ENCODE data around the gene USP31. TPM values are rescaled to one million over a fixed set of nuclear protein-coding genes. Genes with fewer than 3 reads are reported as not detected.

USP31 gene
- total RNA-seq, 1 experiment from 2014 or later: 6.7 TPM

- H3K27ac ChIP-seq (ENCODE audit: low read length): no peak overlapping the region
- H4K20me1 ChIP-seq (ENCODE audit: low read length): no peaks in the 10 kb centered on the region
- ATAC-seq: no peak
- H3K79me2 ChIP-seq (ENCODE audit: low read length): no peaks in the 10 kb centered on the region
- no TSS peak for BruUV-seq (replicated peaks)
- H2AFZ ChIP-seq (ENCODE audit: low read length): no peak overlapping the region
- DNase-seq: peak; percentile 27
- no peaks in the 10 kb centered on the region for H3K9me3 ChIP-seq (ENCODE audit: low read length)
- H3K27me3 ChIP-seq (ENCODE audit: low read length): no peaks in the 10 kb centered on the region
- CTCF ChIA-PET: no interaction called here
- intact Hi-C loops (cut with micrococcal nuclease): no loop called here
- no peak overlapping the region for H3K4me3 ChIP-seq (ENCODE audit: low read length)
- H3K4me1 ChIP-seq (ENCODE audit: insufficient read depth, low read length): no peaks in the 10 kb centered on the region
- POLR2A ChIA-PET (ENCODE audit: unreplicated experiment): no interaction called here
- TF ChIP-seq CTCF (conservative IDR thresholded peaks at IDR 0.05; ENCODE audit: low read depth, low read length): no peak
- TF ChIP-seq EZH2 (IDR thresholded peaks at IDR 0.05; ENCODE audit: low read length, unreplicated experiment): no peak
- TF ChIP-seq EZH2phosphoT487 (IDR thresholded peaks at IDR 0.05; ENCODE audit: borderline replicate concordance, low read length): no peak
- H3F3A ChIP-seq (ENCODE audit: low read length, unreplicated experiment): no peaks in the 10 kb centered on the region
- H3K36me3 ChIP-seq (ENCODE audit: low read depth, low read length): no peaks in the 10 kb centered on the region
- H3K9ac ChIP-seq (ENCODE audit: low read length): no peak overlapping the region
- no peak overlapping the region for H3K4me2 ChIP-seq (ENCODE audit: low read length)
- no peaks in the 10 kb centered on the region for H3K9me2 ChIP-seq (replicated peaks; ENCODE audit: low read length)
Observed at GRCh38 chr16:23174622-23175021, 25.4 kb upstream of the USP31 start.

GRCh38 chr16:23172994-23173393 is 23.7 kb upstream of the USP31 start:
- no peak overlapping the region for H2AFZ ChIP-seq (ENCODE audit: low read length)
- DNase-seq: no peak
- TF ChIP-seq EZH2 (IDR thresholded peaks at IDR 0.05; ENCODE audit: low read length, unreplicated experiment) (no peak), CTCF (conservative IDR thresholded peaks at IDR 0.05; ENCODE audit: low read depth, low read length) (no peak), EZH2phosphoT487 (IDR thresholded peaks at IDR 0.05; ENCODE audit: borderline replicate concordance, low read length) (no peak)
- no peaks in the 10 kb centered on the region for H3K9me2 ChIP-seq (replicated peaks; ENCODE audit: low read length)
- H3K4me1 ChIP-seq (ENCODE audit: insufficient read depth, low read length): no peaks in the 10 kb centered on the region
- H4K20me1 ChIP-seq (ENCODE audit: low read length): no peaks in the 10 kb centered on the region
- no peak overlapping the region for H3K27ac ChIP-seq (ENCODE audit: low read length)
- no peaks in the 10 kb centered on the region for H3K9me3 ChIP-seq (ENCODE audit: low read length)
- H3K4me2 ChIP-seq (ENCODE audit: low read length): no peak overlapping the region
- ChIA-PET CTCF (no interaction called here), POLR2A (ENCODE audit: unreplicated experiment) (no interaction called here)
- H3K36me3 ChIP-seq (ENCODE audit: low read depth, low read length): no peaks in the 10 kb centered on the region
- no peak for ATAC-seq
- no peak overlapping the region for H3K4me3 ChIP-seq (ENCODE audit: low read length)
- H3K9ac ChIP-seq (ENCODE audit: low read length): no peak overlapping the region
- H3K27me3 ChIP-seq (ENCODE audit: low read length): no peaks in the 10 kb centered on the region
- intact Hi-C loops (cut with micrococcal nuclease): no loop called here
- BruUV-seq (replicated peaks): no TSS peak
- H3F3A ChIP-seq (ENCODE audit: low read length, unreplicated experiment): no peaks in the 10 kb centered on the region
- H3K79me2 ChIP-seq (ENCODE audit: low read length): no peaks in the 10 kb centered on the region

GRCh38 chr16:23172583-23172982 is 23.3 kb upstream of the USP31 start:
- TF ChIP-seq CTCF (conservative IDR thresholded peaks at IDR 0.05; ENCODE audit: low read depth, low read length) (no peak), EZH2phosphoT487 (IDR thresholded peaks at IDR 0.05; ENCODE audit: borderline replicate concordance, low read length) (no peak), EZH2 (IDR thresholded peaks at IDR 0.05; ENCODE audit: low read length, unreplicated experiment) (no peak)
- Histone ChIP-seq H4K20me1 (ENCODE audit: low read length) (no peaks in the 10 kb centered on the region), H3K9me2 (replicated peaks; ENCODE audit: low read length) (no peaks in the 10 kb centered on the region), H3K4me3 (ENCODE audit: low read length) (no peak overlapping the region), H3K27ac (ENCODE audit: low read length) (no peak overlapping the region), H3K9ac (ENCODE audit: low read length) (no peak overlapping the region), H3K79me2 (ENCODE audit: low read length) (no peaks in the 10 kb centered on the region), H3K4me2 (ENCODE audit: low read length) (no peak overlapping the region), H2AFZ (ENCODE audit: low read length) (no peak overlapping the region), H3F3A (ENCODE audit: low read length, unreplicated experiment) (no peaks in the 10 kb centered on the region), H3K36me3 (ENCODE audit: low read depth, low read length) (no peaks in the 10 kb centered on the region), H3K4me1 (ENCODE audit: insufficient read depth, low read length) (no peaks in the 10 kb centered on the region), H3K27me3 (ENCODE audit: low read length) (no peaks in the 10 kb centered on the region), H3K9me3 (ENCODE audit: low read length) (no peaks in the 10 kb centered on the region)
- no peak for DNase-seq
- intact Hi-C loops (cut with micrococcal nuclease): no loop called here
- no peak for ATAC-seq
- POLR2A ChIA-PET (ENCODE audit: unreplicated experiment): no interaction called here
- no TSS peak for BruUV-seq (replicated peaks)
- CTCF ChIA-PET: interaction anchor here (0.6 kb wide), 1 partner anchor 23 kb away, joined by 5 read pairs; the partner anchor contains the start of gene USP31
